B cell (primary cell): ENCODE measurements around the gene AIG1. TPM values are rescaled to one million over a fixed set of nuclear protein-coding genes. Genes with fewer than 3 reads are reported as not detected.

ENCODE experiments used
- ATAC-seq: fragments of 200-7000 bp; cut with Tn5 transposase; one replicate; pipeline ENCODE4 v1.10.0; 2021; ENCODE audit warnings: low read depth, mild to moderate bottlenecking, moderate number of reproducible peaks, moderate library complexity
- CTCF ChIA-PET: fragments of 350-600 bp; sonication (Branson Sonifier 250); formaldehyde crosslinking; loops from one replicate; lab custom pipeline; 2021; ENCODE audit warnings: antibody characterized with exemption, inconsistent platforms; lab: Charles Lee
- POLR2A ChIA-PET: fragments of 350-600 bp; sonication (Branson Sonifier 250); formaldehyde crosslinking; loops from one replicate; lab custom pipeline; 2021; ENCODE audit warnings: antibody characterized with exemption; lab: Charles Lee
- DNase-seq: peaks from one replicate; pipeline ENCODE4 v3.0.0; 2013
- H2AFZ ChIP-seq: 2 replicates; pipeline ENCODE4 v1.6.1; 2012; ENCODE audit warnings: mild to moderate bottlenecking, low read depth, low read length; ENCODE audit not compliant: insufficient read depth, poor library complexity, severe bottlenecking
- H3K27ac ChIP-seq, 2 donors: 1 replicate in 1 of 2; 2 replicates in 1 of 2; pipeline ENCODE4 v1.5.1; 2012 to 2013; ENCODE audit warnings: low read length in 2 of 2, mild to moderate bottlenecking in 2 of 2, moderate library complexity in 1 of 2
- H3K27me3 ChIP-seq, 4 experiments: fragments of 200-600 bp in 1 of 4; sonication (generic) in 1 of 4; replicated peaks in 1 of 4; 1 replicate in 2 of 4; 2 replicates in 2 of 4; pipeline versions ENCODE4 v1.6.1 to v1.7.0; 2013 to 2016; ENCODE audit warnings: low read length in 3 of 4, mild to moderate bottlenecking in 2 of 4, mixed read lengths in 1 of 4, moderate library complexity in 1 of 4; ENCODE audit not compliant: insufficient read depth in 4 of 4, control insufficient read depth in 3 of 4; ENCODE audit errors: control extremely low read depth in 1 of 4
- H3K36me3 ChIP-seq, 2 experiments: replicated peaks in 1 of 2; 1 replicate in 1 of 2; 2 replicates in 1 of 2; pipeline versions ENCODE4 v1.6.1 to v1.7.1; 2013; ENCODE audit warnings: low read length in 1 of 2; ENCODE audit not compliant: insufficient read depth in 2 of 2, control insufficient read depth in 1 of 2; ENCODE audit errors: control extremely low read depth in 1 of 2, extremely low read depth in 1 of 2
- H3K4me1 ChIP-seq, 2 donors: fragments of 200-600 bp in 1 of 2; sonication (generic) in 1 of 2; 1 replicate in 1 of 2; 2 replicates in 1 of 2; pipeline versions ENCODE4 v1.5.1 to v1.6.1; 2013 to 2017; ENCODE audit warnings: low read length in 2 of 2; ENCODE audit not compliant: control insufficient read depth in 2 of 2, insufficient read depth in 2 of 2
- H3K4me2 ChIP-seq: replicated peaks from 2 replicates; pipeline ENCODE3; 2012; ENCODE audit warnings: mild to moderate bottlenecking, low read depth, low read length; ENCODE audit not compliant: poor library complexity, severe bottlenecking
- H3K4me3 ChIP-seq, 5 experiments: fragments of 200-600 bp in 1 of 5; sonication (generic) in 1 of 5; 1 replicate in 3 of 5; 2 replicates in 2 of 5; pipeline versions ENCODE4 v1.5.1 to v1.7.0; 2011 to 2016; ENCODE audit warnings: low read length in 4 of 5, mild to moderate bottlenecking in 4 of 5, low read depth in 2 of 5, control low read depth in 1 of 5, moderate library complexity in 1 of 5; ENCODE audit not compliant: insufficient read depth in 1 of 5; ENCODE audit errors: control extremely low read depth in 1 of 5, extremely low read depth in 1 of 5
- H3K79me2 ChIP-seq: fragments of 200-600 bp; sonication (generic); one replicate; pipeline ENCODE4 v1.6.0; 2016; ENCODE audit warnings: low read length; ENCODE audit not compliant: control insufficient read depth, insufficient read depth
- H3K9ac ChIP-seq: fragments of 200-600 bp; sonication (generic); 2 replicates; pipeline ENCODE4 v1.6.1; 2017; ENCODE audit warnings: mild to moderate bottlenecking, low read length, moderate library complexity
- H3K9me3 ChIP-seq, 3 donors: one replicate each; pipeline versions ENCODE4 v1.6.1 to v1.7.1; 2013; ENCODE audit warnings: low read length in 2 of 3; ENCODE audit not compliant: control insufficient read depth in 2 of 3, insufficient read depth in 1 of 3; ENCODE audit errors: control extremely low read depth in 1 of 3
- H4K20me1 ChIP-seq: 2 replicates; pipeline ENCODE4 v1.6.0; 2012; ENCODE audit warnings: mild to moderate bottlenecking, low read length; ENCODE audit not compliant: insufficient read depth, control insufficient read depth, poor library complexity, severe bottlenecking
- H3K27ac Mint-ChIP-seq: one replicate; pipeline ENCODE4 v1.8.0; 2021; ENCODE audit warnings: mixed read lengths
- H3K27me3 Mint-ChIP-seq: one replicate; pipeline ENCODE4 v1.8.0; 2021; ENCODE audit warnings: mixed read lengths
- H3K4me1 Mint-ChIP-seq: one replicate; pipeline ENCODE4 v1.8.0; 2021; ENCODE audit warnings: mixed read lengths
- H3K4me3 Mint-ChIP-seq: one replicate; pipeline ENCODE4 v1.8.0; 2021; ENCODE audit warnings: mixed read lengths
- H3K9me3 Mint-ChIP-seq: one replicate; pipeline ENCODE4 v1.8.0; 2022; ENCODE audit warnings: mixed read lengths; ENCODE audit not compliant: insufficient read depth
- CTCF ChIP-seq: fragments of 200-600 bp; IDR thresholded peaks from one replicate; pipeline ENCODE4 v1.8.0; 2022; ENCODE audit warnings: antibody characterized with exemption, mild to moderate bottlenecking
- EZH2 ChIP-seq: IDR thresholded peaks from 2 replicates; pipeline ENCODE4 v1.6.1; 2012; ENCODE audit warnings: borderline replicate concordance, low read depth, mild to moderate bottlenecking, moderate library complexity, low read length; ENCODE audit not compliant: insufficient read depth, poor library complexity, severe bottlenecking
- WGBS: methylation state at CpG from one replicate; pipeline ENCODE4 v1.1.5; 2013; ENCODE audit warnings: missing lambda C conversion rate; ENCODE audit not compliant: insufficient coverage; 5-methylcytosine and 5-hydroxymethylcytosine counted together
- intact Hi-C: fragments of 100-400 bp; cut with micrococcal nuclease; formaldehyde crosslinking; loops from one replicate; pipeline ENCODE4 v1.10.0; 2022
- polyA plus RNA-seq: library from polyadenylated mRNA; depleted of rRNA; stranded (reverse); fragments of >200 nt; gene quantifications from 2 replicates; pipeline ENCODE4 v1.2.3, GENCODE V29; 2012
- total RNA-seq, 2 donors: library from RNA; stranded (reverse); fragments of 120-200 nt in 1 of 2; gene quantifications; 1 replicate in 1 of 2; 2 replicates in 1 of 2; pipeline versions ENCODE4 v1.2.3 to v1.2.4, GENCODE V29; 2013 to 2022

The AIG1 gene
- total and polyA plus RNA-seq, 2 donors (not counting 1 experiment from before 2014, with no cell fraction given) = 7.0 to 9.0 TPM

DNA sequence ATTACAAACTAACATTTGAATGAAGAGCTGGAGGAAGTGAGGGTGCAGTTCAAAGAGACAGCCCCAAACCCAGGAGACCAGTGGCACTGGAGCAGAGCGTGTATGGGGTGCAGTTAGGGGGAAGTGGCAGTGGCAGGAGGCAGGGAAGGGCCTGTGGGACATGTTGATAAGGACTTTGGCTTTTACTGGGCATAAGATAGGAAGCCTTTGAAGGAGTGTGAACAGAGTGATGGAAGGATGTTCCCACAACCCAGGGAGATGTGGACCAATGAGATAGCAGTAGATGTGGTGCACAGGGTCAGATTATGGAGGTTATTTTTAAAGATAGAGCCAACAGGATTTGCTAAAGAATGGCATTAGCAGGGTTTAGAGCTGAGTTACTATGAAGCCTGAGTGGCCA is 56.4 kb downstream of the AIG1 start:
- no peak for ATAC-seq
- POLR2A ChIA-PET = no interaction called here
- intact Hi-C loops = no loop called here
- Histone ChIP-seq H3K4me2 (no peak overlapping the region), H3K9me3 (peaks cover 0 to 10% (median 0%) of the 10 kb centered on the region in 3 donors), H3K27me3 (no peaks in the 10 kb centered on the region), H3K79me2 (no peaks in the 10 kb centered on the region), H3K27ac (no peak overlapping the region), H3K4me1 (no peaks in the 10 kb centered on the region), H3K9ac (no peak overlapping the region), H3K36me3 (no peaks in the 10 kb centered on the region), H4K20me1 (no peaks in the 10 kb centered on the region), H3K4me3 (no peak overlapping the region), H2AFZ (no peak overlapping the region)
- WGBS = 29% methylated on average over 1 of the region's 1 CpG
- H3K9me3 Mint-ChIP-seq = peaks cover 5% of the 10 kb centered on the region
- TF ChIP-seq EZH2 (no peak), CTCF (no peak)
- H3K27ac Mint-ChIP-seq = no peak overlapping the region
- no peaks in the 10 kb centered on the region for H3K4me1 Mint-ChIP-seq
- no peaks in the 10 kb centered on the region for H3K27me3 Mint-ChIP-seq
- CTCF ChIA-PET = no interaction called here
- DNase-seq = no peak
- no peak overlapping the region for H3K4me3 Mint-ChIP-seq

- Histone ChIP-seq H4K20me1 (no peaks in the 10 kb centered on the region), H3K4me1 (no peaks in the 10 kb centered on the region), H2AFZ (no peak overlapping the region), H3K4me2 (no peak overlapping the region), H3K9ac (no peak overlapping the region), H3K36me3 (no peaks in the 10 kb centered on the region), H3K4me3 (no peak overlapping the region), H3K79me2 (no peaks in the 10 kb centered on the region), H3K9me3 (peaks cover 0 to 10% (median 0%) of the 10 kb centered on the region in 3 donors), H3K27me3 (no peaks in the 10 kb centered on the region), H3K27ac (no peak overlapping the region)
- TF ChIP-seq CTCF (no peak), EZH2 (no peak)
- Mint-ChIP-seq H3K9me3 (peaks cover 5% of the 10 kb centered on the region), H3K27ac (no peak overlapping the region), H3K27me3 (no peaks in the 10 kb centered on the region), H3K4me1 (no peaks in the 10 kb centered on the region), H3K4me3 (no peak overlapping the region)
- WGBS = 100% methylated on average over 1 of the region's 2 CpGs
- ChIA-PET CTCF (no interaction called here), POLR2A (no interaction called here)
- DNase-seq (no peak), ATAC-seq (no peak)
- intact Hi-C loops = no loop called here
Measured at GRCh38 chr6:143119260-143119659, 58.6 kb downstream of the AIG1 start.
